ENCODE results near the gene HDAC6. TPM values are rescaled to one million over a fixed set of nuclear protein-coding genes. Genes with fewer than 3 reads are reported as not detected.

HDAC6 gene
- total RNA-seq, 1 donor: 29.4 TPM

DNA sequence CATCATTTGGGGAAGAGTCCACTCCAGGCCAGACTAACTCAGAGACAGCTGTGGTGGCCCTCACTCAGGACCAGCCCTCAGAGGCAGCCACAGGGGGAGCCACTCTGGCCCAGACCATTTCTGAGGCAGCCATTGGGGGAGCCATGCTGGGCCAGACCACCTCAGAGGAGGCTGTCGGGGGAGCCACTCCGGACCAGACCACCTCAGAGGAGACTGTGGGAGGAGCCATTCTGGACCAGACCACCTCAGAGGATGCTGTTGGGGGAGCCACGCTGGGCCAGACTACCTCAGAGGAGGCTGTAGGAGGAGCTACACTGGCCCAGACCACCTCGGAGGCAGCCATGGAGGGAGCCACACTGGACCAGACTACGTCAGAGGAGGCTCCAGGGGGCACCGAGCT, 21.2 kb downstream of the HDAC6 start:
- no peak for DNase-seq (ENCODE audit: low read depth)
- H3K4me3 ChIP-seq (ENCODE audit: low read depth, low read length): no peak overlapping the region
- TF ChIP-seq, protein P1, sequence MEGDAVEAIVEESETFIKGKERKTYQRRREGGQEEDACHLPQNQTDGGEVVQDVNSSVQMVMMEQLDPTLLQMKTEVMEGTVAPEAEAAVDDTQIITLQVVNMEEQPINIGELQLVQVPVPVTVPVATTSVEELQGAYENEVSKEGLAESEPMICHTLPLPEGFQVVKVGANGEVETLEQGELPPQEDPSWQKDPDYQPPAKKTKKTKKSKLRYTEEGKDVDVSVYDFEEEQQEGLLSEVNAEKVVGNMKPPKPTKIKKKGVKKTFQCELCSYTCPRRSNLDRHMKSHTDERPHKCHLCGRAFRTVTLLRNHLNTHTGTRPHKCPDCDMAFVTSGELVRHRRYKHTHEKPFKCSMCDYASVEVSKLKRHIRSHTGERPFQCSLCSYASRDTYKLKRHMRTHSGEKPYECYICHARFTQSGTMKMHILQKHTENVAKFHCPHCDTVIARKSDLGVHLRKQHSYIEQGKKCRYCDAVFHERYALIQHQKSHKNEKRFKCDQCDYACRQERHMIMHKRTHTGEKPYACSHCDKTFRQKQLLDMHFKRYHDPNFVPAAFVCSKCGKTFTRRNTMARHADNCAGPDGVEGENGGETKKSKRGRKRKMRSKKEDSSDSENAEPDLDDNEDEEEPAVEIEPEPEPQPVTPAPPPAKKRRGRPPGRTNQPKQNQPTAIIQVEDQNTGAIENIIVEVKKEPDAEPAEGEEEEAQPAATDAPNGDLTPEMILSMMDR (IDR thresholded peaks at IDR 0.05; ENCODE audit: insufficient read depth, low read depth, low read length): no peak

GRCh38 chrX:48824066-48824465, 22.2 kb downstream of the HDAC6 start:
- H3K4me3 ChIP-seq (ENCODE audit: low read depth, low read length): no peak overlapping the region
- TF ChIP-seq, protein P1 (IDR thresholded peaks at IDR 0.05; ENCODE audit: insufficient read depth, low read depth, low read length): no peak
- no peak for DNase-seq (ENCODE audit: low read depth)

- DNase-seq (ENCODE audit: low read depth): no peak
- TF ChIP-seq, protein P1 (IDR thresholded peaks at IDR 0.05; ENCODE audit: insufficient read depth, low read depth, low read length): no peak
- no peak within 1 kb of the TSS for H3K4me3 ChIP-seq (ENCODE audit: low read depth, low read length)
These were observed 24.4 kb downstream of the HDAC6 start, which contains the start of gene ERAS for GRCh38 chrX:48826135-48826875. TSS of gene ERAS (plus strand) at chrX:48826513. CDS start at chrX:48829124, 2,611 bp downstream.

- no peak for DNase-seq (ENCODE audit: low read depth)
- TF ChIP-seq, protein P1 (IDR thresholded peaks at IDR 0.05; ENCODE audit: insufficient read depth, low read depth, low read length): no peak
- no peak overlapping the region for H3K4me3 ChIP-seq (ENCODE audit: low read depth, low read length)
These were observed 25.2 kb downstream of the HDAC6 start for GRCh38 chrX:48826876-48827653.

DNA sequence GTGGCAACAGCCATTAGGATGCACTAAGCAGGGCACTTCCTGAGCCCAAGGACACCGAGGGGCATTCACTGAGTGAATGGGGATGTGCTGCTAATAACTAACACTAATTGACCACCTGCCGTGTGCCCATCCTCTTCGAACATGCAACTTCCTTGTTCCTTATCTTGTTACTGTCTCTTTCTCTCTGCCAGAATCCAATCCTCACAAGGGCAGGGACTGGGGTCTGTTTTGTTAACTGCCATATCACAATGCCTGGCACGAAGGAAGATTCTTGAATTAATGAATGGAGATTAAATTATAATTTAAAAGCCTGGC, 25.7 kb downstream of the HDAC6 start:
- no peak for DNase-seq (ENCODE audit: low read depth)
- TF ChIP-seq, protein P1 (IDR thresholded peaks at IDR 0.05; ENCODE audit: insufficient read depth, low read depth, low read length): no peak
- H3K4me3 ChIP-seq (ENCODE audit: low read depth, low read length): no peak overlapping the region

GRCh38 chrX:48829016-48829735, 27.3 kb downstream of the HDAC6 start:
- no peak for DNase-seq (ENCODE audit: low read depth)
- H3K4me3 ChIP-seq (ENCODE audit: low read depth, low read length): no peak overlapping the region
- TF ChIP-seq, protein P1 (IDR thresholded peaks at IDR 0.05; ENCODE audit: insufficient read depth, low read depth, low read length): no peak

Data from fibroblast of villous mesenchyme (primary cell).